IMR-90 (cell line): ENCODE data around the gene CIAO3. TPM values are rescaled to one million over a fixed set of nuclear protein-coding genes. Genes with fewer than 3 reads are reported as not detected.

Source experiments
- ATAC-seq: fragments of 200-7000 bp; cut with Tn5 transposase; 2 replicates; pipeline ENCODE4 v1.9.1; 2020; ENCODE audit warnings: low read depth, mild to moderate bottlenecking, moderate library complexity
- BruUV-seq: library from RNA; stranded (reverse); fragments of 400-500 nt; replicated peaks from 2 replicates; lab custom pipeline; 2021; lab: Mats Ljungman, UMichigan
- CTCF ChIA-PET: fragments of 300-600 bp; formaldehyde crosslinking; extraction: SDS; loops from one replicate; lab custom pipeline; 2021; ENCODE audit warnings: antibody characterized with exemption; lab: Yijun Ruan, JAX
- POLR2A ChIA-PET: fragments of 300-600 bp; sonication (Branson Sonifier 250); formaldehyde crosslinking; loops from one replicate; lab custom pipeline; 2022; ENCODE audit warnings: antibody characterized with exemption; ENCODE audit not compliant: unreplicated experiment; lab: Charles Lee
- DNase-seq: peaks from one replicate; pipeline ENCODE4 v3.0.0; 2013
- H2AFZ ChIP-seq: replicated peaks from 2 replicates; pipeline ENCODE3; 2013; ENCODE audit warnings: low read length, mild to moderate bottlenecking; ENCODE audit not compliant: poor library complexity
- H2AK5ac ChIP-seq: 2 replicates; pipeline ENCODE4 v1.6.1; 2013; ENCODE audit warnings: low read depth, low read length, inconsistent platforms
- H2AK9ac ChIP-seq: replicated peaks from 2 replicates; pipeline ENCODE3; 2013; ENCODE audit warnings: mild to moderate bottlenecking, low read depth, low read length, moderate library complexity; ENCODE audit not compliant: poor library complexity
- H2BK120ac ChIP-seq: 2 replicates; pipeline ENCODE4 v1.6.1; 2013; ENCODE audit warnings: low read depth, low read length, inconsistent platforms
- H2BK15ac ChIP-seq: 3 replicates; pipeline ENCODE4 v1.6.1; 2013; ENCODE audit warnings: low read depth, low read length, inconsistent platforms
- H2BK20ac ChIP-seq: 2 replicates; pipeline ENCODE4 v1.6.1; 2013; ENCODE audit warnings: low read depth, mild to moderate bottlenecking, inconsistent platforms, low read length, moderate library complexity
- H2BK5ac ChIP-seq: 2 replicates; pipeline ENCODE4 v1.6.1; 2013; ENCODE audit warnings: mild to moderate bottlenecking, low read depth, low read length, inconsistent platforms; ENCODE audit not compliant: poor library complexity, severe bottlenecking
- H3K14ac ChIP-seq: replicated peaks from 2 replicates; pipeline ENCODE4 v1.6.1; 2013; ENCODE audit warnings: low read depth, low read length, inconsistent platforms
- H3K18ac ChIP-seq: 2 replicates; pipeline ENCODE4 v1.6.1; 2013; ENCODE audit warnings: low read depth, low read length, control low read depth
- H3K23ac ChIP-seq: 2 replicates; pipeline ENCODE4 v1.6.1; 2013; ENCODE audit warnings: low read depth, low read length, inconsistent platforms
- H3K27ac ChIP-seq: 2 replicates; pipeline ENCODE4 v1.5.1; 2013; ENCODE audit warnings: mild to moderate bottlenecking, control low read depth, low read length; ENCODE audit not compliant: insufficient read depth
- H3K27me3 ChIP-seq: 2 replicates; pipeline ENCODE4 v1.6.1; 2013; ENCODE audit warnings: low read length; ENCODE audit not compliant: control insufficient read depth, insufficient read depth
- H3K36me3 ChIP-seq: 2 replicates; pipeline ENCODE4 v1.6.1; 2013; ENCODE audit warnings: low read length, mixed read lengths; ENCODE audit not compliant: control insufficient read depth, insufficient read depth
- H3K4ac ChIP-seq: 2 replicates; pipeline ENCODE4 v1.6.1; 2013; ENCODE audit warnings: low read depth, low read length, inconsistent platforms
- H3K4me1 ChIP-seq: 2 replicates; pipeline ENCODE4 v1.6.1; 2013; ENCODE audit warnings: low read length, mixed read lengths; ENCODE audit not compliant: control insufficient read depth, insufficient read depth
- H3K4me2 ChIP-seq: 2 replicates; pipeline ENCODE4 v1.6.1; 2013; ENCODE audit warnings: low read depth, mild to moderate bottlenecking, control low read depth, low read length, moderate library complexity
- H3K4me3 ChIP-seq: 2 replicates; pipeline ENCODE4 v1.5.1; 2013; ENCODE audit warnings: low read depth, mild to moderate bottlenecking, control low read depth, low read length, moderate library complexity; ENCODE audit not compliant: insufficient read depth
- H3K56ac ChIP-seq: 2 replicates; pipeline ENCODE4 v1.6.1; 2013; ENCODE audit warnings: low read length, inconsistent platforms; ENCODE audit not compliant: insufficient read depth; ENCODE audit errors: extremely low read depth
- H3K79me1 ChIP-seq, 2 experiments: 2 replicates each; pipeline ENCODE4 v1.6.1; 2013; ENCODE audit warnings: low read length in 2 of 2, inconsistent platforms in 1 of 2, low read depth in 1 of 2
- H3K9ac ChIP-seq: 2 replicates; pipeline ENCODE4 v1.6.1; 2013; ENCODE audit warnings: low read depth, low read length, control low read depth
- H3K9me1 ChIP-seq: 2 replicates; pipeline ENCODE4 v1.6.1; 2013; ENCODE audit warnings: low read length, inconsistent platforms; ENCODE audit not compliant: insufficient read depth
- H3K9me3 ChIP-seq: 2 replicates; pipeline ENCODE4 v1.6.1; 2013; ENCODE audit warnings: low read length; ENCODE audit not compliant: control insufficient read depth, insufficient read depth
- H4K20me1 ChIP-seq: 2 replicates; pipeline ENCODE4 v1.6.1; 2013; ENCODE audit warnings: low read length, inconsistent platforms; ENCODE audit not compliant: insufficient read depth
- H4K5ac ChIP-seq: 2 replicates; pipeline ENCODE4 v1.6.1; 2013; ENCODE audit warnings: mild to moderate bottlenecking, low read depth, low read length, control low read depth
- H4K8ac ChIP-seq, 2 experiments: 2 replicates each; pipeline ENCODE4 v1.6.1; 2013; ENCODE audit warnings: low read depth in 2 of 2, low read length in 2 of 2, control low read depth in 1 of 2, inconsistent platforms in 1 of 2
- H4K91ac ChIP-seq: 2 replicates; pipeline ENCODE4 v1.6.1; 2013; ENCODE audit warnings: low read depth, low read length, inconsistent platforms; ENCODE audit not compliant: insufficient read depth
- RFX5 ChIP-seq: IDR thresholded peaks from 2 replicates; pipeline ENCODE4 v1.8.0; 2012; ENCODE audit warnings: low read depth, mild to moderate bottlenecking, low read length, moderate library complexity
- WGBS, 2 experiments: methylation state at CpG; one replicate each; pipeline versions ENCODE4 v1.1.5 to v1.1.7; 2013; ENCODE audit warnings: missing lambda C conversion rate in 2 of 2; ENCODE audit not compliant: insufficient read length in 1 of 2; ENCODE audit errors: extremely low coverage in 2 of 2; 5-methylcytosine and 5-hydroxymethylcytosine counted together
- dilution Hi-C: fragments of 300-500 bp; cut with HindIII; formaldehyde crosslinking; loops from one replicate; pipeline ENCODE4 v1.14.3; 2018; ENCODE audit warnings: low sequenced_read_pairs; ENCODE audit not compliant: unreplicated experiment
- in situ Hi-C: fragments of 300-500 bp; cut with MboI; formaldehyde crosslinking; loops from 3 replicates; pipeline ENCODE4 v1.14.3; 2019; ENCODE audit warnings: low sequenced_read_pairs, inconsistent platforms, mixed read lengths
- intact Hi-C: fragments of 100-400 bp; cut with micrococcal nuclease; formaldehyde crosslinking; loops from 2 replicates; pipeline ENCODE4 v1.10.0; 2022
- polyA plus RNA-seq, 3 experiments: library from polyadenylated mRNA; depleted of rRNA; stranded (reverse); fragments of >200 nt; gene quantifications; 2 replicates each; pipeline ENCODE4 v1.2.3, GENCODE V29; 2012; ENCODE audit warnings: low replicate concordance in 1 of 3
- total RNA-seq: library from RNA; depleted of rRNA; stranded (reverse); fragments of >200 nt; gene quantifications from 2 replicates; pipeline ENCODE4 v1.2.3, GENCODE V29; 2012

The CIAO3 gene
- total and polyA plus RNA-seq, 2 of the 4 experiments (the other 2 are of a cell fraction) = 17.0 to 20.2 TPM

GRCh38 chr16:740459-740763, 386 bp downstream of the CIAO3 start:
- Histone ChIP-seq H3K36me3 (peaks cover 19% of the 10 kb centered on the region), H3K4ac (peak overlapping the region; percentile 45), H3K4me1 (peaks cover 5% of the 10 kb centered on the region; the same call in 1 of the 2 replicates), H3K4me3 (peak overlapping the region; percentile 76), H4K8ac (peak overlapping the region in 1 of 2 experiments; percentile 67; a peak in 1 of 4 replicates), H4K91ac (no peak overlapping the region), H4K5ac (no peak overlapping the region), H2BK15ac (no peak overlapping the region), H3K23ac (no peak overlapping the region; the same call in 1 of the 2 replicates), H3K9me1 (peaks cover 4% of the 10 kb centered on the region; the same call in 1 of the 2 replicates), H3K56ac (no peak overlapping the region), H3K14ac (peak overlapping the region; percentile 7; the same call in 1 of the 2 replicates), H3K9ac (peak overlapping the region; percentile 75), H3K4me2 (peak overlapping the region; percentile 86), H3K27me3 (no peaks in the 10 kb centered on the region), H2AFZ (peak overlapping the region; percentile 94), H3K79me1 (peaks cover 7 to 19% of the 10 kb centered on the region in 2 experiments), H2BK120ac (no peak overlapping the region), H2AK5ac (peak overlapping the region; percentile 46; the same call in 1 of the 2 replicates), H3K18ac (no peak overlapping the region), H4K20me1 (0 out of 2 replicates have a peak, but pooled peaks cover 5% of the 10 kb centered on the region), H3K9me3 (no peaks in the 10 kb centered on the region), H2AK9ac (peak overlapping the region; percentile 95), H3K27ac (peak overlapping the region; percentile 35; the same call in 1 of the 2 replicates), H2BK20ac (no peak overlapping the region), H2BK5ac (no peak overlapping the region)
- TF ChIP-seq RFX5 = no peak
- in situ Hi-C loops (no loop called here), intact Hi-C loops (loop anchor here (5.0 kb wide), 1 partner anchor 47 kb away; the partner anchor contains the start of genes CHTF18 and RPUSD1), dilution Hi-C loops (no loop called here)
- CTCF ChIA-PET = no interaction called here
- ATAC-seq (peak; percentile 47), DNase-seq (no peak)
- WGBS, 2 experiments = 0% methylated on average over 8 of the region's 22 CpGs; no CpG with 5 or more reads in 1 of the 2 experiments
- BruUV-seq = no TSS peak
- POLR2A ChIA-PET = no interaction called here
